CD14-positive monocyte (primary cell): ENCODE results near the gene SLC32A1. TPM values are rescaled to one million over a fixed set of nuclear protein-coding genes. Genes with fewer than 3 reads are reported as not detected.

Experiments used
- DNase-seq, 3 donors: peaks; one replicate each; pipeline ENCODE4 v3.0.0-alpha.2; 2011 to 2022
- H2AFZ ChIP-seq: 2 replicates; pipeline ENCODE4 v1.6.0; 2012; ENCODE audit warnings: mild to moderate bottlenecking, low read depth, low read length, inconsistent platforms; ENCODE audit not compliant: insufficient read depth, poor library complexity, severe bottlenecking
- H3K27ac ChIP-seq, 2 donors: 1 replicate in 1 of 2; 2 replicates in 1 of 2; pipeline ENCODE4 v1.5.1; 2012 to 2013; ENCODE audit warnings: low read length in 2 of 2, control low read depth in 1 of 2, inconsistent platforms in 1 of 2, low read depth in 1 of 2, mild to moderate bottlenecking in 1 of 2
- H3K27me3 ChIP-seq, 2 donors: one replicate each; pipeline versions ENCODE4 v1.6.0 to v1.6.1; 2011 to 2013; ENCODE audit warnings: low read length in 2 of 2; ENCODE audit not compliant: control insufficient read depth in 2 of 2, insufficient read depth in 2 of 2
- H3K36me3 ChIP-seq, 2 donors: replicated peaks in 1 of 2; 1 replicate in 1 of 2; 2 replicates in 1 of 2; pipeline versions ENCODE4 v1.5.1 to v1.6.1; 2012 to 2013; ENCODE audit warnings: low read length in 2 of 2, control low read depth in 1 of 2, inconsistent platforms in 1 of 2, mild to moderate bottlenecking in 1 of 2; ENCODE audit not compliant: insufficient read depth in 2 of 2, control insufficient read depth in 1 of 2
- H3K4me1 ChIP-seq, 2 donors: 1 replicate in 1 of 2; 2 replicates in 1 of 2; pipeline versions ENCODE4 v1.5.1 to v1.6.1; 2012 to 2013; ENCODE audit warnings: low read length in 2 of 2, control low read depth in 1 of 2, inconsistent platforms in 1 of 2, mild to moderate bottlenecking in 1 of 2, moderate library complexity in 1 of 2; ENCODE audit not compliant: insufficient read depth in 2 of 2, control insufficient read depth in 1 of 2
- H3K4me2 ChIP-seq: replicated peaks from 2 replicates; pipeline ENCODE3; 2012; ENCODE audit warnings: low read length, moderate library complexity, mild to moderate bottlenecking; ENCODE audit not compliant: poor library complexity, severe bottlenecking; ENCODE audit errors: extremely low read depth
- H3K4me3 ChIP-seq, 3 experiments: fragments of 200-600 bp in 1 of 3; sonication (generic) in 1 of 3; replicated peaks in 1 of 3; 1 replicate in 2 of 3; 2 replicates in 1 of 3; pipeline ENCODE4 v1.5.1; 2011 to 2013; ENCODE audit warnings: low read length in 3 of 3, mild to moderate bottlenecking in 3 of 3, control low read depth in 2 of 3, low read depth in 2 of 3, inconsistent platforms in 1 of 3, moderate library complexity in 1 of 3
- H3K79me2 ChIP-seq: 2 replicates; pipeline ENCODE4 v1.6.0; 2012; ENCODE audit warnings: mild to moderate bottlenecking, control low read depth, inconsistent platforms, low read length, moderate library complexity; ENCODE audit not compliant: insufficient read depth
- H3K9ac ChIP-seq: 2 replicates; pipeline ENCODE4 v1.6.0; 2017; ENCODE audit warnings: low read length, mild to moderate bottlenecking; ENCODE audit not compliant: insufficient read depth, poor library complexity, severe bottlenecking
- H3K9me3 ChIP-seq, 2 donors: replicated peaks in 1 of 2; 1 replicate in 1 of 2; 2 replicates in 1 of 2; pipeline versions ENCODE4 v1.5.1 to v1.6.1; 2012 to 2013; ENCODE audit warnings: low read length in 2 of 2, control low read depth in 1 of 2; ENCODE audit not compliant: control insufficient read depth in 1 of 2, insufficient read depth in 1 of 2
- H4K20me1 ChIP-seq: 2 replicates; pipeline ENCODE4 v1.6.0; 2012; ENCODE audit warnings: mild to moderate bottlenecking, low read length, control low read depth, moderate library complexity; ENCODE audit not compliant: insufficient read depth
- H3K27ac Mint-ChIP-seq, 7 donors: one replicate each; pipeline ENCODE4 v1.8.0; 2020; ENCODE audit warnings: mild to moderate bottlenecking in 7 of 7, mixed read lengths in 7 of 7, moderate library complexity in 6 of 7, inconsistent platforms in 2 of 7
- H3K27me3 Mint-ChIP-seq, 3 donors: one replicate each; pipeline ENCODE4 v1.8.0; 2021 to 2022; ENCODE audit warnings: low read depth in 3 of 3, mild to moderate bottlenecking in 3 of 3, mixed read lengths in 3 of 3, moderate library complexity in 3 of 3, inconsistent platforms in 1 of 3
- H3K36me3 Mint-ChIP-seq, 2 donors: one replicate each; pipeline ENCODE4 v1.8.0; 2020; ENCODE audit warnings: mixed read lengths in 2 of 2, inconsistent platforms in 1 of 2, mild to moderate bottlenecking in 1 of 2
- H3K4me1 Mint-ChIP-seq: one replicate; pipeline ENCODE4 v1.8.0; 2020; ENCODE audit warnings: mild to moderate bottlenecking, mixed read lengths
- H3K4me3 Mint-ChIP-seq, 2 donors: one replicate each; pipeline ENCODE4 v1.8.0; 2020; ENCODE audit warnings: mild to moderate bottlenecking in 2 of 2, mixed read lengths in 2 of 2, moderate library complexity in 1 of 2
- H3K9me3 Mint-ChIP-seq, 7 donors: one replicate each; pipeline ENCODE4 v1.8.0; 2020 to 2022; ENCODE audit warnings: mixed read lengths in 7 of 7, mild to moderate bottlenecking in 6 of 7, moderate library complexity in 6 of 7, inconsistent platforms in 2 of 7
- WGBS: methylation state at CpG from one replicate; pipeline ENCODE4 v1.1.5; 2013; ENCODE audit warnings: missing lambda C conversion rate; ENCODE audit not compliant: insufficient coverage; 5-methylcytosine and 5-hydroxymethylcytosine counted together
- intact Hi-C, 2 donors: fragments of 100-400 bp; cut with micrococcal nuclease; formaldehyde crosslinking; loops; one replicate each; pipeline versions ENCODE4 v1.15.0 to v1.15.1; 2023
- polyA plus RNA-seq, 3 donors: library from polyadenylated mRNA; depleted of rRNA in 1 of 3; unstranded in 2 of 3; stranded (reverse) in 1 of 3; fragments of 300-500 nt in 2 of 3; fragments of >200 nt in 1 of 3; fragmentation: Illumina TruSeq in 2 of 3; gene quantifications; 1 replicate in 2 of 3; 2 replicates in 1 of 3; pipeline ENCODE4 v1.2.3, GENCODE V29; 2012 to 2021
- TF ChIP-seq, protein P1 (sequence below): fragments of 200-600 bp; IDR thresholded peaks from one replicate; pipeline ENCODE4 v1.8.0; 2022; ENCODE audit warnings: antibody characterized with exemption, mild to moderate bottlenecking

The SLC32A1 gene
- polyA plus RNA-seq, 3 donors: not detected

DNA sequence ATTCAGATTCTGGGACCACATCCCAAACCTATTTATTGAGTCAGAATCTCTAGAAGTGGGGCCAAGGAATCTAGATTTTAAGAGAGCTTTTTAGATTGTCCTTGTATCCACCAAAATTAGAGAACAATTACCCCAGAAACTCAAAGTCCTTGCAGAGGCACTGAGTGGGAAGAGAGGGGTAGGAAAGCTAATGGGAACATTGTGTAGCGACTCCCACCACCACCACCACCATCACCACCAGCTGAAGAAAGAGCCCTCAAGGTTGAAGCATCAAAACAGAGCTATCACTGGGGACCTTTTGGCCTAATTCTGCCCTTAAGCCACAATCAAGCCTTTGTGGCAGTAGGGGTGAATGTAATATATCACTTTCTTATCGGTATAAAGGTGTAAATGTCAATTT, 39.0 kb upstream of the SLC32A1 start:
- H3K9me3 ChIP-seq: no peaks in the 10 kb centered on the region
- peaks cover 0 to 2% (median 0%) of the 10 kb centered on the region in 7 donors for H3K9me3 Mint-ChIP-seq
- H3K4me1 ChIP-seq: no peaks in the 10 kb centered on the region
- no peak overlapping the region for H3K4me3 ChIP-seq
- no peaks in the 10 kb centered on the region for H3K79me2 ChIP-seq
- DNase-seq: no peak
- H2AFZ ChIP-seq: no peak overlapping the region
- H3K36me3 ChIP-seq: no peaks in the 10 kb centered on the region
- intact Hi-C loops: no loop called here
- peaks cover 2 to 14% (median 6%) of the 10 kb centered on the region in 3 donors for H3K27me3 Mint-ChIP-seq
- H3K27ac Mint-ChIP-seq: no peak overlapping the region
- H3K4me2 ChIP-seq: no peak overlapping the region
- peaks cover 4 to 5% of the 10 kb centered on the region in 2 donors for H3K27me3 ChIP-seq
- 100% methylated on average over 1 of the region's 2 CpGs for WGBS
- H3K4me1 Mint-ChIP-seq: no peaks in the 10 kb centered on the region
- H3K36me3 Mint-ChIP-seq: no peaks in the 10 kb centered on the region
- no peaks in the 10 kb centered on the region for H4K20me1 ChIP-seq
- TF ChIP-seq, protein P1, sequence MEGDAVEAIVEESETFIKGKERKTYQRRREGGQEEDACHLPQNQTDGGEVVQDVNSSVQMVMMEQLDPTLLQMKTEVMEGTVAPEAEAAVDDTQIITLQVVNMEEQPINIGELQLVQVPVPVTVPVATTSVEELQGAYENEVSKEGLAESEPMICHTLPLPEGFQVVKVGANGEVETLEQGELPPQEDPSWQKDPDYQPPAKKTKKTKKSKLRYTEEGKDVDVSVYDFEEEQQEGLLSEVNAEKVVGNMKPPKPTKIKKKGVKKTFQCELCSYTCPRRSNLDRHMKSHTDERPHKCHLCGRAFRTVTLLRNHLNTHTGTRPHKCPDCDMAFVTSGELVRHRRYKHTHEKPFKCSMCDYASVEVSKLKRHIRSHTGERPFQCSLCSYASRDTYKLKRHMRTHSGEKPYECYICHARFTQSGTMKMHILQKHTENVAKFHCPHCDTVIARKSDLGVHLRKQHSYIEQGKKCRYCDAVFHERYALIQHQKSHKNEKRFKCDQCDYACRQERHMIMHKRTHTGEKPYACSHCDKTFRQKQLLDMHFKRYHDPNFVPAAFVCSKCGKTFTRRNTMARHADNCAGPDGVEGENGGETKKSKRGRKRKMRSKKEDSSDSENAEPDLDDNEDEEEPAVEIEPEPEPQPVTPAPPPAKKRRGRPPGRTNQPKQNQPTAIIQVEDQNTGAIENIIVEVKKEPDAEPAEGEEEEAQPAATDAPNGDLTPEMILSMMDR: no peak
- H3K9ac ChIP-seq: no peak overlapping the region
- no peak overlapping the region for H3K4me3 Mint-ChIP-seq
- no peak overlapping the region for H3K27ac ChIP-seq

- Histone ChIP-seq H2AFZ (no peak overlapping the region), H3K9ac (no peak overlapping the region), H3K4me1 (no peaks in the 10 kb centered on the region), H3K79me2 (no peaks in the 10 kb centered on the region), H3K27me3 (peaks cover 4 to 5% of the 10 kb centered on the region in 2 donors), H3K36me3 (no peaks in the 10 kb centered on the region), H4K20me1 (no peaks in the 10 kb centered on the region), H3K27ac (no peak overlapping the region), H3K4me2 (no peak overlapping the region), H3K9me3 (no peaks in the 10 kb centered on the region), H3K4me3 (no peak overlapping the region)
- intact Hi-C loops: no loop called here
- 7% methylated on average over 11 of the region's 14 CpGs for WGBS
- DNase-seq: no peak
- H3K27ac Mint-ChIP-seq: no peak overlapping the region
- TF ChIP-seq, protein P1: no peak
- no peaks in the 10 kb centered on the region for H3K36me3 Mint-ChIP-seq
- no peak overlapping the region for H3K4me3 Mint-ChIP-seq
- peaks cover 0 to 2% (median 0%) of the 10 kb centered on the region in 7 donors for H3K9me3 Mint-ChIP-seq
- peaks cover 2 to 14% (median 6%) of the 10 kb centered on the region in 3 donors for H3K27me3 Mint-ChIP-seq
- H3K4me1 Mint-ChIP-seq: no peaks in the 10 kb centered on the region
Observed at GRCh38 chr20:38685853-38686473, 38.3 kb upstream of the SLC32A1 start.
